ENCODE measurements around the gene WWTR1. TPM values are rescaled to one million over a fixed set of nuclear protein-coding genes. Genes with fewer than 3 reads are reported as not detected.
A peak's percentile ranks its signal among the peaks of the same experiment; 100 is the strongest.

WWTR1 gene
- total RNA-seq, 6 donors from 2014 or later: 77.5 to 119 (median 107) TPM

DNA sequence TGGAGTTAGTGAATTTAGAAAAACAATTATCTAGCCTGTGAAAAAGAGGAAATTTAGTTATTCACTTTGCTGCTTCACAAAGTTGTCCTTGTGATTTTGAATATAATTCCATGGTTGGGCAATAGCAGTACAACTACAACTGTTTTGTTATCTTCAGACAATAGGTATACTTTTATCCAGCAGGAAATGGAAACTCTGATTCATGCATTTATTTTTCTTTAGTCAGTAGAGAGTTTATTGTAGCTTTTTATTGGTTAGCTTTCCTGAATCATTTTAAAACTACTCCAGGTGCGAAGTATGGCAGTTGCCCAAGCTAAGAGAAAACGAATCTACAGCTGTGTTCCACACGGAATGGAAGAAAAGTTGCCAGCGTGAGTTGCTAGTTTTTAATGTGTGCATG, 103.0 kb downstream of the WWTR1 start:
- peak overlapping the region in 2 of 4 donors; percentile 12 to 51 for H3K27ac ChIP-seq
- no peaks in the 10 kb centered on the region for H3K9me3 ChIP-seq
- 46 to 56% methylated on average over 4 of the region's 4 CpGs for WGBS, 2 donors
- TF ChIP-seq CTCF (IDR thresholded peaks at IDR 0.05) (no peak), EP300 (IDR thresholded peaks at IDR 0.05) (peak in 1 of 4 donors; percentile 8)
- H3K36me3 ChIP-seq: no peaks in the 10 kb centered on the region
- H3K27me3 ChIP-seq: no peaks in the 10 kb centered on the region
- ATAC-seq (ENCODE audit: low FRiP score in 2 of 2): no peak
- H3K4me1 ChIP-seq: peaks cover 7 to 20% (median 14%) of the 10 kb centered on the region in 4 donors
- no peak overlapping the region for H3K4me3 ChIP-seq
- no peak for DNase-seq

- H3K4me3 ChIP-seq: no peak overlapping the region
- TF ChIP-seq CTCF (IDR thresholded peaks at IDR 0.05) (no peak), POLR2A (IDR thresholded peaks at IDR 0.05) (no peak), POLR2AphosphoS5 (IDR thresholded peaks at IDR 0.05) (no peak), EP300 (IDR thresholded peaks at IDR 0.05) (no peak)
- no peaks in the 10 kb centered on the region for H3K27me3 ChIP-seq
- no peaks in the 10 kb centered on the region for H3K36me3 ChIP-seq
- DNase-seq (no peak), ATAC-seq (ENCODE audit: low FRiP score in 2 of 2) (peak in 1 of 2 donors; percentile 88)
- H3K9me3 ChIP-seq: no peaks in the 10 kb centered on the region
- WGBS, 2 donors: 66 to 68% methylated on average over 13 of the region's 13 CpGs
- peak overlapping the region in 3 of 4 donors; percentile 11 to 51 (median 15) for H3K27ac ChIP-seq
- H3K4me1 ChIP-seq: peaks cover 7 to 20% (median 14%) of the 10 kb centered on the region in 4 donors
Observed at GRCh38 chr3:149553781-149554451, 103.9 kb downstream of the WWTR1 start.

DNA sequence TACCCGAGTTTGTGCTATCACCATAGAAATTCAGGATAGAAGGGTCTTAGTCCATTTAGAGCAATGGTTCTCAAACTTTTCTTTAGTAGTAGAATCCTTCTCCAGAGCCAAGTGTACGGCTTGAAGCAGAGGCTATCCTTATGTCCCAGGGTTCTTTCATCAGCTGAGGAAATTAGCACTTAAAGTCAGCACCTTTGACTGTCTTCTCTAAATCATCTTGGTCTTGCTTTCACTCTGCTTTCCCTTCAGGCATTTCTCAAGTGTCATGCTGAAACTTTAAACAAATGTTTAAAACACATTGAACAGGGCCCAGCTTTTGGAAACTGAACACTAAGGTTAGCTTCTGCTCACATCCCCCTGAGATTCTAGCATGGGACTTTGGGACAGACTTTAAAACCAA, 105.1 kb downstream of the WWTR1 start:
- 86 to 95% methylated on average over 2 of the region's 2 CpGs for WGBS, 2 donors
- H3K27me3 ChIP-seq: no peaks in the 10 kb centered on the region
- no peak for TF ChIP-seq POLR2A (IDR thresholded peaks at IDR 0.05)
- no peak for TF ChIP-seq CTCF (IDR thresholded peaks at IDR 0.05)
- no peak for TF ChIP-seq EP300 (IDR thresholded peaks at IDR 0.05)
- TF ChIP-seq POLR2AphosphoS5 (IDR thresholded peaks at IDR 0.05): no peak
- no peak overlapping the region for H3K27ac ChIP-seq
- H3K9me3 ChIP-seq: no peaks in the 10 kb centered on the region
- peaks cover 7 to 31% (median 22%) of the 10 kb centered on the region in 4 donors for H3K4me1 ChIP-seq
- no peak overlapping the region for H3K4me3 ChIP-seq
- DNase-seq (no peak), ATAC-seq (ENCODE audit: low FRiP score in 2 of 2) (no peak)
- no peaks in the 10 kb centered on the region for H3K36me3 ChIP-seq

DNA sequence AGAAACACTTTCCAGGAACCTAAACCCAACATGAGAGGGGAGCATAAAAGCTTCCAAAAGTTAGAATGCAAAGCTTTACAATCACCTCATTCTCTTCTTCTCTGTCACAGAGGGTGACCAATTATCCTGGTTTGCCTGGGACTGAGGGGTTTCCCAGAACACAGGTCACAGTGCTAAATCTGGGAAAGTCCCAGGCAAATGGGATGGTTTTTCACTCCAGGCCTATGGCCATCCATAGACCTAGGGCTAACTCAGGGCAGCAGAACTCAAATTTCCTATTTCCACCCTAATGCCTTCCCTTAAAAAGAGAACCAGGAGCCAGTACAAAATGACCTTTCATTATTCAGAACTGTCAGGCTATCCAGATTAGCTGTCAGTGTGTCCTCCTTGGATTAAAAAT, 106.3 kb downstream of the WWTR1 start:
- Histone ChIP-seq H3K27ac (no peak overlapping the region), H3K4me1 (peaks cover 15 to 36% (median 24%) of the 10 kb centered on the region in 4 donors), H3K4me3 (no peak overlapping the region), H3K27me3 (no peaks in the 10 kb centered on the region), H3K9me3 (no peaks in the 10 kb centered on the region), H3K36me3 (no peaks in the 10 kb centered on the region)
- TF ChIP-seq EP300 (IDR thresholded peaks at IDR 0.05) (no peak), CTCF (IDR thresholded peaks at IDR 0.05) (no peak), POLR2A (IDR thresholded peaks at IDR 0.05) (no peak), POLR2AphosphoS5 (IDR thresholded peaks at IDR 0.05) (no peak)
- DNase-seq (no peak), ATAC-seq (ENCODE audit: low FRiP score in 2 of 2) (no peak)

- DNase-seq: no peak
- Histone ChIP-seq H3K4me3 (no peak overlapping the region), H3K27me3 (no peaks in the 10 kb centered on the region)
Observed at GRCh38 chr3:149548669-149549065, 109.2 kb downstream of the WWTR1 start.

More at GRCh38 chr3:149548669-149549065, 109.2 kb downstream of the WWTR1 start:
- Histone ChIP-seq H3K9me3 (no peaks in the 10 kb centered on the region), H3K36me3 (no peaks in the 10 kb centered on the region), H3K4me1 (peaks cover 8 to 22% (median 13%) of the 10 kb centered on the region in 4 donors), H3K27ac (peak overlapping the region; percentile 1 to 67 (median 52))
- 95 to 97% methylated on average over 4 of the region's 4 CpGs for WGBS, 2 donors
- ATAC-seq (ENCODE audit: low FRiP score in 2 of 2): no peak
- TF ChIP-seq POLR2AphosphoS5 (IDR thresholded peaks at IDR 0.05): no peak
- no peak for TF ChIP-seq POLR2A (IDR thresholded peaks at IDR 0.05)
- TF ChIP-seq CTCF (IDR thresholded peaks at IDR 0.05): no peak
- no peak for TF ChIP-seq EP300 (IDR thresholded peaks at IDR 0.05)

All from upper lobe of left lung (tissue), 6 donors.